ENCODE results near the gene KANSL1. TPM values are rescaled to one million over a fixed set of nuclear protein-coding genes. Genes with fewer than 3 reads are reported as not detected.

KANSL1 gene
- total RNA-seq, 2 experiments from 2014 or later: 60.9 to 65.5 TPM

- no peak overlapping the region for H3K4me3 Mint-ChIP-seq
Observed at GRCh38 chr17:46047398-46047797, 145.8 kb downstream of the KANSL1 start.

GRCh38 chr17:46046957-46047356 lies 146.3 kb downstream of the KANSL1 start:
- Mint-ChIP-seq H3K4me1 (peaks cover 44% of the 10 kb centered on the region), H3K36me3 (peaks cover 58% of the 10 kb centered on the region), H3K27ac (no peak overlapping the region), H3K27me3 (no peaks in the 10 kb centered on the region), H3K9me3 (no peaks in the 10 kb centered on the region), H3K4me3 (no peak overlapping the region)
- DNase-seq: no peak

More at GRCh38 chr17:46047398-46047797, 145.8 kb downstream of the KANSL1 start:
- H3K27ac Mint-ChIP-seq: no peak overlapping the region
- peaks cover 62% of the 10 kb centered on the region for H3K36me3 Mint-ChIP-seq
- no peaks in the 10 kb centered on the region for H3K27me3 Mint-ChIP-seq
- peaks cover 3% of the 10 kb centered on the region for H3K9me3 Mint-ChIP-seq
- peaks cover 49% of the 10 kb centered on the region for H3K4me1 Mint-ChIP-seq
- DNase-seq: no peak

DNA sequence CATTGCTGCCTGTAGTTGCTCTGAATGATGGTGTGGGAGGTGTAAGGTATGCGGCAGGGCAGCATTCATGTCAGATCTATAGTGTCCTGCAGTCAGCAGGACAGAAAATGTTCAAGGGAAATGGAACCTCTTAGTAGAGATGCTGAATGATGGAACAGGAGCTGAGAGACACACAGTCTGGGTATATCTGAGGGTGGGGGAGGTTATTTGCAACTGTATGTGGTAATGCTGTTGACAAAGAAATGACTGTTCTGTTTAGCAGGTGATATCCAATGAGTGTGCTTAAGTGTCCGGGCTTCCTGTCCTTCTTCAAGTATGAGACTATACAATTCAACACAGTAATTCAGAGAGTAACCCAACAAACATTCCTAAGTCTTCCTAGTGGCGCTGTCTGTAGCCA lies 147.6 kb downstream of the KANSL1 start:
- Mint-ChIP-seq H3K4me3 (no peak overlapping the region), H3K4me1 (peaks cover 31% of the 10 kb centered on the region), H3K27ac (peak overlapping the region; percentile 76), H3K36me3 (peaks cover 47% of the 10 kb centered on the region), H3K9me3 (no peaks in the 10 kb centered on the region), H3K27me3 (no peaks in the 10 kb centered on the region)
- no peak for DNase-seq

DNA sequence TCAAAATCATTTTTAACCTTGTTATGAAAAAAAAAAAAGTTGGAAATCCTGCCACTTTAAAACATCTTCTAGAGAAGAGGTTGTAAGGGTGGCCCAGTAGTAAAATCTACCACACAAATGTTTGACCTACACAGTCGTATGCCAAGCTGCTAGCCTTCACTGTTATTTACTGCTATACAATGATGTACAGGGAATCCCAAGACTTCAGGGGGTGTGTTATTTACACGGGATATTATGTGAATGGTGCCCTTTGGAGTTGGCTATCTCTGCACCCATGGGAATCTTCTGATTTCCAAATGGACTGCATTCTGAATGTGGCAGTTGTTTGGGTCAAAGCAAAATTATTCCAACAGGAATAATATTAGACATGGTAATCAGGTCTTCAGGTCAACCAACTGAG lies 148.2 kb downstream of the KANSL1 start:
- Mint-ChIP-seq H3K4me3 (no peak overlapping the region), H3K4me1 (peaks cover 26% of the 10 kb centered on the region), H3K36me3 (peaks cover 44% of the 10 kb centered on the region), H3K27ac (peak overlapping the region; percentile 68), H3K9me3 (no peaks in the 10 kb centered on the region), H3K27me3 (no peaks in the 10 kb centered on the region)
- DNase-seq: no peak

- H3K27ac Mint-ChIP-seq: peak overlapping the region; percentile 68
- no peak overlapping the region for H3K4me3 Mint-ChIP-seq
- H3K9me3 Mint-ChIP-seq: no peaks in the 10 kb centered on the region
- no peak for DNase-seq
- H3K36me3 Mint-ChIP-seq: peaks cover 42% of the 10 kb centered on the region
- H3K27me3 Mint-ChIP-seq: no peaks in the 10 kb centered on the region
- peaks cover 24% of the 10 kb centered on the region for H3K4me1 Mint-ChIP-seq
Observed at GRCh38 chr17:46044286-46044928, 148.8 kb downstream of the KANSL1 start.

GRCh38 chr17:46043606-46044005 lies 149.6 kb downstream of the KANSL1 start:
- H3K36me3 Mint-ChIP-seq: peaks cover 39% of the 10 kb centered on the region

GRCh38 chr17:46042925-46043324 lies 150.3 kb downstream of the KANSL1 start:
- H3K36me3 Mint-ChIP-seq: peaks cover 38% of the 10 kb centered on the region
- H3K27me3 Mint-ChIP-seq: no peaks in the 10 kb centered on the region
- peak overlapping the region; percentile 66 for H3K27ac Mint-ChIP-seq

More at GRCh38 chr17:46043606-46044005, 149.6 kb downstream of the KANSL1 start:
- Mint-ChIP-seq H3K27me3 (no peaks in the 10 kb centered on the region), H3K4me1 (peaks cover 24% of the 10 kb centered on the region), H3K4me3 (no peak overlapping the region), H3K9me3 (no peaks in the 10 kb centered on the region), H3K27ac (peak overlapping the region; percentile 66)
- no peak for DNase-seq

DNA sequence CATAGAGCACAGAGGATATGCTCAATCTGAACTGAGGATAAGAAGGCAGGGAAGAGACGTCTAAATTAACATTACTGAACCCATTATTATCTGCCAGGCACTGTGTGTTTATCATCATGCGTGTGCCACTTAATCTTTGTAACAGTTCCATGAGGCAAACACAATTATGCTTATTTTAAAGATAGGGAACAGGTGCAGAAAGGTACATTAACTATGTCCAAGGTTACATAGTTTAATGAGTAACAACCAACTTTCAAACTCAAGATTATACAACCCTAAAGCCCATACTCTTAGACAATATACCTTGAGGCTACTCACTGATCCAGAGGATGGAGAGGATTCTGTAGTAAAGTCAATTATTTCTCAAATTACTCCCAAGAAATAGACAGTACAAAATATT lies 151.0 kb downstream of the KANSL1 start:
- H3K27ac Mint-ChIP-seq: no peak overlapping the region
- H3K9me3 Mint-ChIP-seq: no peaks in the 10 kb centered on the region
- H3K4me1 Mint-ChIP-seq: peaks cover 19% of the 10 kb centered on the region
- H3K27me3 Mint-ChIP-seq: no peaks in the 10 kb centered on the region
- no peak overlapping the region for H3K4me3 Mint-ChIP-seq
- peaks cover 34% of the 10 kb centered on the region for H3K36me3 Mint-ChIP-seq
- no peak for DNase-seq

More at GRCh38 chr17:46042925-46043324, 150.3 kb downstream of the KANSL1 start:
- no peak overlapping the region for H3K4me3 Mint-ChIP-seq
- H3K9me3 Mint-ChIP-seq: no peaks in the 10 kb centered on the region
- DNase-seq: no peak
- H3K4me1 Mint-ChIP-seq: peaks cover 19% of the 10 kb centered on the region

DNA sequence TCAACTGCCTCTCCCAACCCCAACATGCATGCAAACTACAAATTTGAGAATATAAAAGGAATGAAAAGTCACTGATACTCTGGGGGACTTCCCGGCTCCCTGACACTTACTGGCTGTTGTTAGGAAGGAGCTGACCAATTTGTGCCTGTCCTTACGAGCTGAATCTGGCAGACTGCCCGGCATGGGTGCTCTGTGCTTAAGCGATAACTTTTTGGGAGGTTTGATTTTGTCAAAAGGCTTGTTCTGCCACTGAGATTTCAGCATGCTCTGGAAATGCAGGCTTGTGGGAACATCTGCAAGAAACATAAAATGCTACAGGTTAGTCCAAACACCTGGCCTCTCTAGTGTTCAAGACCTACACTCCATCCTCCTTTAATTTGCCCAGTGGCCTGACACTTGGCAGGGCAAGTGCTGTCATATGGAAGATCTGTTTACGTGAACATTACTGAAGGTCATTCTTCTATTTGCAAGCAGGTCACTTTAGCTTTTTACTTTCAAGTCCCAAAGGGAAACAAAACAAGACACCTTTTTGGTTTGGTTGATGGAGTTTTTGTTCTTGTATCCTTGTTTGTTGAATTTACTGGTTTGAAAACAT lies 153.5 kb downstream of the KANSL1 start:
- DNase-seq: no peak
- Mint-ChIP-seq H3K27ac (no peak overlapping the region), H3K27me3 (no peaks in the 10 kb centered on the region), H3K4me3 (no peak overlapping the region), H3K36me3 (peaks cover 34% of the 10 kb centered on the region), H3K4me1 (peaks cover 21% of the 10 kb centered on the region), H3K9me3 (no peaks in the 10 kb centered on the region)

- no peak for DNase-seq
- H3K4me3 Mint-ChIP-seq: no peak overlapping the region
- no peaks in the 10 kb centered on the region for H3K27me3 Mint-ChIP-seq
- H3K36me3 Mint-ChIP-seq: peaks cover 36% of the 10 kb centered on the region
- no peaks in the 10 kb centered on the region for H3K9me3 Mint-ChIP-seq
- peaks cover 18% of the 10 kb centered on the region for H3K4me1 Mint-ChIP-seq
- peak overlapping the region; percentile 14 for H3K27ac Mint-ChIP-seq
Observed at GRCh38 chr17:46038937-46039336, 154.3 kb downstream of the KANSL1 start.

- Mint-ChIP-seq H3K4me3 (no peak overlapping the region), H3K4me1 (peaks cover 18% of the 10 kb centered on the region), H3K9me3 (no peaks in the 10 kb centered on the region), H3K36me3 (peaks cover 34% of the 10 kb centered on the region), H3K27ac (peak overlapping the region; percentile 36), H3K27me3 (no peaks in the 10 kb centered on the region)
- DNase-seq: no peak
Observed at GRCh38 chr17:46038414-46038813, 154.8 kb downstream of the KANSL1 start.

DNA sequence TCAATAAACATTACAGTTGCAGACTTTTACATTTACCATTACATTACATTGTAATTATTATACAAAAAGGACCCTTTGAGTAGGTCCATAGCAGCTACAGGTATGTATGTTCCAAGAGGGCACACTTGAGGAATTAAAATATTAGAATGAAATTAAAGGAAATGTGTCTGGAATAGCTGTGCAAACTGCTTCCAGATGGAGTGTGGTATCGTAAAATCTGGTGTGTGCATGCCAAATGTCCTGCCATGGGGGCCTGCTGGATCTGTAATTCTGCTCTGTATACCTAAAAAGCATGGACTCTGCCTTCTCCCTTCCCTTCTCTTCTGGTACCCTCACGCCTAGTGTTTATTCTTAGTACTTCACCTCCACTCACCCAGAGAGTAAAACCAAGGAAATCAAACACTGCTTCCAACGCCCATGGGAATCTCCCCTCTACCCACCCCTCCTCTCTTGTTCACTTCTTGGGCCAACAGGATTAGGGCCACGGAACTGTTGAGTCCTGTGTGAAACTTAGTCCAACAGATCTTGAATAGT lies 155.4 kb downstream of the KANSL1 start:
- Mint-ChIP-seq H3K4me1 (peaks cover 18% of the 10 kb centered on the region), H3K27me3 (no peaks in the 10 kb centered on the region), H3K4me3 (no peak overlapping the region), H3K9me3 (no peaks in the 10 kb centered on the region), H3K27ac (peak overlapping the region; percentile 16), H3K36me3 (peaks cover 35% of the 10 kb centered on the region)
- DNase-seq: no peak

- Mint-ChIP-seq H3K4me1 (peaks cover 18% of the 10 kb centered on the region), H3K27me3 (no peaks in the 10 kb centered on the region), H3K4me3 (no peak overlapping the region), H3K27ac (peak overlapping the region; percentile 15), H3K36me3 (peaks cover 34% of the 10 kb centered on the region), H3K9me3 (no peaks in the 10 kb centered on the region)
- no peak for DNase-seq
Observed at GRCh38 chr17:46036491-46036890, 156.7 kb downstream of the KANSL1 start.

DNA sequence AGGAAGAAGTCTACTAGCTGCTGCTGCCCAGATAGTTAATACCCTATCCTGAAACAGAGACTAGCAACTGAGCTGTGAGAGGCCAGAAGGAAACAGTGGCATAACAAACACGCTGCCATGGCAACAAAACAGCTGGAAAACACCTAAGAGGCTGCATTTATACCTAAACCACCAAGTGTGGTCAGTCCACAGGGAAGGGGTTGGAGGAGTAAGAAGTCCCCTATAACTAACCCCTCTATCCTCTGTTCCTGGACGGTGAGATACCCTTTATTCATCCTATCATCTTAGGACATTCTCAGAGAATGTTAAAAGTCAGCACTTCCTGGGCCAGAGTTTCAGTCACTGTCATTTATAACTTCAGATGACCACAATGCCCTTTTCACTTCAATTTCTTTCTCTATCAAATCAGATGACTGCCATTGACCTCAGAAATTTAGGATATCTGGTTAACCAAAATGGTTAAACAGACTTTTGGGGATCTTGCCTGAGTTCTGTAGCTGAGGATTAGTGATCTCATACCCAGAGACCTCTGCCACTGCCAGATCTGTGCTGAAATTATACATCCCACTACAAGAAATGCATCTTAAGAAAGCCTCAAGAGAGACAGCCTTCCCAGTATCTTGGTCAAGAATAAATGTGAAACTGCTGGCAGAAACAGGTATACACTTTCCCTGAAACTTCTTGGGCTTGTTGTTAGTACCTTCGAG lies 158.0 kb downstream of the KANSL1 start:
- Mint-ChIP-seq H3K4me3 (no peak overlapping the region), H3K27me3 (no peaks in the 10 kb centered on the region), H3K27ac (peak overlapping the region; percentile 78), H3K9me3 (no peaks in the 10 kb centered on the region), H3K4me1 (peaks cover 24% of the 10 kb centered on the region), H3K36me3 (peaks cover 38% of the 10 kb centered on the region)
- DNase-seq: peak; percentile 48

- Mint-ChIP-seq H3K9me3 (no peaks in the 10 kb centered on the region), H3K36me3 (peaks cover 41% of the 10 kb centered on the region), H3K4me1 (peaks cover 31% of the 10 kb centered on the region), H3K4me3 (no peak overlapping the region), H3K27me3 (no peaks in the 10 kb centered on the region), H3K27ac (peak overlapping the region; percentile 14)
- no peak for DNase-seq
Observed at GRCh38 chr17:46033392-46033791, 159.8 kb downstream of the KANSL1 start.
